ENCODE data around the gene BORA.

- TF ChIP-seq TCF4 (CRISPR knock-in tag; IDR thresholded peaks at IDR 0.05; ENCODE audit: borderline replicate concordance), result no peak
- TF ChIP-seq PATZ1 (CRISPR knock-in tag; IDR thresholded peaks at IDR 0.05; ENCODE audit: borderline replicate concordance), result no peak
- TF ChIP-seq TSHZ2 (CRISPR knock-in tag; IDR thresholded peaks at IDR 0.05), result no peak
- no peak for TF ChIP-seq RARB (CRISPR knock-in tag; IDR thresholded peaks at IDR 0.05)
- TF ChIP-seq CSDC2 (CRISPR knock-in tag; IDR thresholded peaks at IDR 0.05), result no peak
- no peak for TF ChIP-seq CREB5 (CRISPR knock-in tag; IDR thresholded peaks at IDR 0.05; ENCODE audit: low read depth)
- no peak for TF ChIP-seq BACH2 (CRISPR knock-in tag; IDR thresholded peaks at IDR 0.05; ENCODE audit: borderline replicate concordance)
These were observed 23.5 kb downstream of the BORA start for GRCh38 chr13:72751220-72751619.

Measured in SK-N-SH treated with all-trans-retinoic acid at 6 μM for 48 hours (cell line).